Fibroblast of mammary gland (primary cell): Measurements from ENCODE around the gene KRT76.

Source experiments
- DNase-seq: peaks from one replicate; pipeline ENCODE4 v3.0.0-alpha.2; 2010; ENCODE audit warnings: low read depth
- H3K4me3 ChIP-seq: 2 replicates; pipeline ENCODE4 v1.5.1; 2011; ENCODE audit warnings: low read depth, mild to moderate bottlenecking, low read length, moderate library complexity; ENCODE audit not compliant: control insufficient read depth
- CTCF ChIP-seq: conservative IDR thresholded peaks from 2 replicates; pipeline ENCODE4 v1.5.1; 2011; ENCODE audit warnings: low read depth, low read length, inconsistent platforms; ENCODE audit not compliant: control insufficient read depth, insufficient read depth

Gene KRT76

GRCh38 chr12:52778833-52779232, 1.7 kb upstream of the KRT76 start:
- H3K4me3 ChIP-seq, result no peak overlapping the region
- TF ChIP-seq CTCF, result no peak
- no peak for DNase-seq

- DNase-seq, result no peak
- no peak for TF ChIP-seq CTCF
- no peak overlapping the region for H3K4me3 ChIP-seq
Observed at GRCh38 chr12:52777566-52777965, 421 bp upstream of the KRT76 start.

GRCh38 chr12:52776435-52776834, 710 bp downstream of the KRT76 start:
- no peak for DNase-seq
- no peak overlapping the region for H3K4me3 ChIP-seq
- no peak for TF ChIP-seq CTCF

GRCh38 chr12:52774629-52775250, 2.4 kb downstream of the KRT76 start:
- no peak for DNase-seq
- no peak for TF ChIP-seq CTCF

GRCh38 chr12:52772772-52773171, 4.4 kb downstream of the KRT76 start:
- no peak for DNase-seq
- TF ChIP-seq CTCF, result no peak
- H3K4me3 ChIP-seq, result no peak overlapping the region

More at GRCh38 chr12:52774629-52775250, 2.4 kb downstream of the KRT76 start:
- no peak overlapping the region for H3K4me3 ChIP-seq

GRCh38 chr12:52772188-52772587, 5.0 kb downstream of the KRT76 start:
- no peak for DNase-seq
- H3K4me3 ChIP-seq, result no peak overlapping the region
- no peak for TF ChIP-seq CTCF

GRCh38 chr12:52771505-52771904, 5.6 kb downstream of the KRT76 start:
- no peak for TF ChIP-seq CTCF
- no peak for DNase-seq
- no peak overlapping the region for H3K4me3 ChIP-seq
